Heart left ventricle (tissue), 16 donors: ENCODE results near the gene IMMP2L. TPM values are rescaled to one million over a fixed set of nuclear protein-coding genes. Genes with fewer than 3 reads are reported as not detected.

Experiments
- ATAC-seq, 4 donors: fragments of 200-7000 bp; cut with Tn5 transposase; one replicate each; pipeline ENCODE4 v1.9.1; 2020 to 2022; ENCODE audit warnings: moderate library complexity in 4 of 4, mild to moderate bottlenecking in 3 of 4, moderate number of reproducible peaks in 1 of 4
- DNase-seq, 5 donors: peaks; one replicate each; pipeline ENCODE4 v3.0.0-alpha.2; 2020
- H3K27ac ChIP-seq, 12 donors: fragments of 200-600 bp; sonication (generic) in 4 of 12; one replicate each; pipeline versions ENCODE4 v1.5.0 to v1.8.0; 2016 to 2022; ENCODE audit warnings: mild to moderate bottlenecking in 2 of 12
- H3K27me3 ChIP-seq, 9 donors: fragments of 200-600 bp; sonication (generic) in 2 of 9; one replicate each; pipeline versions ENCODE4 v1.5.1 to v1.8.0; 2016 to 2022; ENCODE audit warnings: mild to moderate bottlenecking in 3 of 9
- H3K36me3 ChIP-seq, 9 donors: fragments of 200-600 bp; sonication (generic) in 2 of 9; one replicate each; pipeline versions ENCODE4 v1.5.0 to v1.8.0; 2018 to 2022; ENCODE audit warnings: mild to moderate bottlenecking in 2 of 9
- H3K4me1 ChIP-seq, 12 donors: fragments of 200-600 bp; sonication (generic) in 4 of 12; one replicate each; pipeline versions ENCODE4 v1.5.0 to v1.8.0; 2016 to 2022; ENCODE audit warnings: mild to moderate bottlenecking in 3 of 12
- H3K4me3 ChIP-seq, 12 donors: fragments of 200-600 bp; sonication (generic) in 4 of 12; one replicate each; pipeline versions ENCODE4 v1.5.0 to v1.8.0; 2017 to 2022; ENCODE audit warnings: mild to moderate bottlenecking in 9 of 12, moderate library complexity in 4 of 12
- H3K9me3 ChIP-seq, 12 donors: fragments of 200-600 bp; sonication (generic) in 4 of 12; one replicate each; pipeline versions ENCODE4 v1.5.0 to v1.8.0; 2016 to 2022; ENCODE audit warnings: mild to moderate bottlenecking in 1 of 12
- POLR2A ChIP-seq, 2 donors: fragments of 450-650 bp; IDR thresholded peaks; one replicate each; pipeline ENCODE4 v1.6.1; 2017; ENCODE audit warnings: antibody characterized with exemption in 2 of 2, mild to moderate bottlenecking in 2 of 2, moderate library complexity in 2 of 2
- WGBS, 4 donors: extraction: QIAGEN DNeasy Blood & Tissue Kit in 2 of 4; methylation state at CpG; one replicate each; pipeline versions ENCODE4 v1.1.5 to v1.1.7; 2013 to 2018; 5-methylcytosine and 5-hydroxymethylcytosine counted together
- intact Hi-C, 10 donors: fragments of 100-400 bp; cut with DNase I; formaldehyde crosslinking; loops; one replicate each; pipeline versions ENCODE4 v1.11.1 to v1.14.2; 2022
- polyA plus RNA-seq, 2 donors: library from polyadenylated mRNA; stranded (reverse); fragments of 200-250 nt; gene quantifications; one replicate each; pipeline ENCODE4 v1.2.3, GENCODE V29; 2013
- total RNA-seq, 9 donors: library from RNA; depleted of rRNA in 2 of 9; stranded (reverse); fragments of >200 nt in 2 of 9; fragmentation: NEBNext Ultra II Directional in 3 of 9; extraction: Animal tissue kit (Norgen Biotek cat#: 25700) in 3 of 9; gene quantifications; one replicate each; pipeline versions ENCODE4 v1.1.0 to v1.2.4, GENCODE V29; 2016 to 2023
- TF ChIP-seq, protein P1 (sequence below), 12 donors: fragments of 200-600 bp; sonication (generic) in 4 of 12; IDR thresholded peaks; one replicate each; pipeline versions ENCODE4 v1.5.0 to v1.8.0; 2018 to 2022; ENCODE audit warnings: antibody characterized with exemption in 12 of 12, mild to moderate bottlenecking in 5 of 12
- donor health status: ischemic (EF 13 %, LVEDD 7.1; RV severe dilation, severe dysfunction).
- donor health status: healthy with polysubstance abuse.
- donor health status: DM: no; HTN: yes; CAD: no.
- donor health status: DM: no; HTN: no; CAD: no.
- donor health status: ischemic (EF 25% LVEDD 6.9; RV normal size, moderate dysfunction).
- donor health status: ischemic (EF 25% LVEDD 5.7; RV mildly dilated, moderate dysfunction).
- donor health status: healthy.
- donor health status: DM: yes; HTN: yes; CAD: no.
- donor health status: ischemic (EF 35%, LVEDD 5.7; RV mildly dilated, moderate dysfunction).
- donor health status: nonischemic (EF 11% LVEDD 7.7; RV severe dilation, severe dysfunction).
- donor health status: DM: yes; HTN: yes; CAD: no.
- donor health status: PGD.
- donor health status: ischemic (EF 29% LVEDD 5.4; RV normal size, mild dysfunction).
- donor health status: nonischemic (EF 23%, LVEDD 6.1; RV moderate dilation, normal function).

Gene IMMP2L
- total and polyA plus RNA-seq, 11 donors = 5.1 to 17.2 (median 15.9) TPM

DNA sequence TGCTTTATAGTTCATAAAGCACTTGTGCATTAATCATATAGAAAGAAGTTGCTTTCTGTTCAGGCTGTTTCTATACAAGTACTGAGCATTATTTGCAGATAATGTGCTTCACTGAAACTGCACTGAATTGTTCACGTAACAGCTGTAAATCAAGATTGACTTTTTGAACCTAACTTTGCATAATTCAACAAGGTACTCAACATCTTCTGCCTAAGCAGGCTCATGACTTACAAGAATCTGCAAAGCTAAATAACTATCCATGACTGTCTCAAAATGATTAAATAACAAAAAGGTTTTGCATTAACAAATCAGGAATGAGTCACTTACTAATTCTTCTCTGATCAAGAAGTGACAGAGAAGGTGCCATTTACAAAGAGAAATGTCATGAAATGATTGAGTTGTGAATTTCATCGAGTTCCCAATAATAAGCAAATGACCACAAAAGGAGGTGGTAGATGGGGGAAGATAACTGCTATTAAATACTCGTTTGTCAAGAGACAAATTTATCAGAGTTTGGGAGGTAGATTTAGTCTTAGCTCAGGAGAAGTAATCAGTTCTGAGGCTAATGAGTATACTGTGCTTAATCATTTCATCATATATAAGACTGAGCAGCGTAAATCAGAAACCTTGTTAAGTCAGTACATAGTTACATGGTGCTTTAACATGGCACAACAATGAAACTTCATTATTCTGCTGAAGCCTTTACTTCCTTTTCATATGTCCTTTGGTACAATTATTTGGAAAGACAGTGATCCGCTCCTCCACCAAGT, 632.6 kb downstream of the IMMP2L start:
- no peaks in the 10 kb centered on the region for H3K9me3 ChIP-seq
- ATAC-seq = no peak
- no peaks in the 10 kb centered on the region for H3K27me3 ChIP-seq
- TF ChIP-seq, protein P1, sequence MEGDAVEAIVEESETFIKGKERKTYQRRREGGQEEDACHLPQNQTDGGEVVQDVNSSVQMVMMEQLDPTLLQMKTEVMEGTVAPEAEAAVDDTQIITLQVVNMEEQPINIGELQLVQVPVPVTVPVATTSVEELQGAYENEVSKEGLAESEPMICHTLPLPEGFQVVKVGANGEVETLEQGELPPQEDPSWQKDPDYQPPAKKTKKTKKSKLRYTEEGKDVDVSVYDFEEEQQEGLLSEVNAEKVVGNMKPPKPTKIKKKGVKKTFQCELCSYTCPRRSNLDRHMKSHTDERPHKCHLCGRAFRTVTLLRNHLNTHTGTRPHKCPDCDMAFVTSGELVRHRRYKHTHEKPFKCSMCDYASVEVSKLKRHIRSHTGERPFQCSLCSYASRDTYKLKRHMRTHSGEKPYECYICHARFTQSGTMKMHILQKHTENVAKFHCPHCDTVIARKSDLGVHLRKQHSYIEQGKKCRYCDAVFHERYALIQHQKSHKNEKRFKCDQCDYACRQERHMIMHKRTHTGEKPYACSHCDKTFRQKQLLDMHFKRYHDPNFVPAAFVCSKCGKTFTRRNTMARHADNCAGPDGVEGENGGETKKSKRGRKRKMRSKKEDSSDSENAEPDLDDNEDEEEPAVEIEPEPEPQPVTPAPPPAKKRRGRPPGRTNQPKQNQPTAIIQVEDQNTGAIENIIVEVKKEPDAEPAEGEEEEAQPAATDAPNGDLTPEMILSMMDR (IDR thresholded peaks at IDR 0.05) = no peak
- TF ChIP-seq POLR2A (IDR thresholded peaks at IDR 0.05) = no peak
- no peak overlapping the region for H3K27ac ChIP-seq
- no peaks in the 10 kb centered on the region for H3K36me3 ChIP-seq
- intact Hi-C loops = loop anchor here in 1 of 10 donors (10.0 kb wide), 1 partner anchor 65 kb away; no protein-coding TSS in a partner anchor
- 82 to 89% (median 87%) methylated on average over 5 of the region's 5 CpGs for WGBS, 4 donors
- H3K4me3 ChIP-seq = no peak overlapping the region
- H3K4me1 ChIP-seq = no peaks in the 10 kb centered on the region
- no peak for DNase-seq

DNA sequence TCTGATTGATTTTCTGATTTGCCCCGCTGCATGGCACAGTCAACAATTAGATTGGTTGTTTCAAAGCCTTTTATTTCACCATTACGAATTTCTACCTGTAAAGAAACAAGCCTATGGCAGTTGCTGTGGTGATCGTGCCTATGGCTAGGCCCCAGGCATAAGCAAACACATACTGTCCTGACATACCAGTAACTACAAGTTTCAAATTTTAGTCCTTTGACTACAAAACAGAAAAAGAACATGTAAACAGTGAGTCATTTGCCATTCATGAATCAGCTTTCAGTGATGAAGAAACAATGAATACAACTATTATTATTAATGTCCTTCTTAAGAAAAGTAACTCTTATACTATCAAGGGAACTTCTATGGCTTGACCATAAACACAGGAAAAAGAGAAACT, 639.4 kb downstream of the IMMP2L start:
- no peak for ATAC-seq
- Histone ChIP-seq H3K9me3 (no peaks in the 10 kb centered on the region), H3K36me3 (no peaks in the 10 kb centered on the region)

DNA sequence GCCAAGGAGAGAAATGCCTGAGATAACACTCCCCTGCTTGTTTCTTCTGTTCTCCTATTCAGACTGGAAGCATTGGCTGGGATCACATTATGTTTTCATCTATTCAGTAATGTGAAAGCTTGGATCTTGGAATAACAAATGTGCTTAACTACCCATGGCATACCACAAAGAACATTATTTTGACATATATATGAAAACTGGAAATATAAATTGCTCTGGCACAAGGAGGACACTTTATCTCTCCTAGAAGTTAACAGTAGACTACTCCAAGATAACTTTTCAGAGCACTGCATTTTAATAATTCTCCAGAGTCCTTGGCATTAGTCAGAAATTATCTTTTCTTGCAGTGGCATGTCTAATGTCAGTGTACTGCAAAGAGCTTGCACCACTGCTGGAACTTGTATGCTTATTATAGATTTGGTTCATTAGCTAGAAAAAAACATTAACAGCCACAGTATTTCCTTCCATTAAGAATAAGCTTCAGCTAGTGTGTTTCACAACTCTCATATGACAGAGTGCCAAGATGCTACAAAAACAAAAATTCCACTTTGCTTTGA, 640.6 kb downstream of the IMMP2L start:
- no peak for DNase-seq
- no peaks in the 10 kb centered on the region for H3K27me3 ChIP-seq
- TF ChIP-seq POLR2A (IDR thresholded peaks at IDR 0.05) = no peak
- TF ChIP-seq, protein P1 (IDR thresholded peaks at IDR 0.05) = no peak
- no peak overlapping the region for H3K27ac ChIP-seq
- H3K9me3 ChIP-seq = no peaks in the 10 kb centered on the region
- intact Hi-C loops = loop anchor here in 1 of 10 donors (10.0 kb wide), 1 partner anchor 57 kb away; no protein-coding TSS in a partner anchor
- no peaks in the 10 kb centered on the region for H3K36me3 ChIP-seq
- peaks cover 0 to 15% (median 3%) of the 10 kb centered on the region in 12 donors for H3K4me1 ChIP-seq
- no peak overlapping the region for H3K4me3 ChIP-seq
- no peak for ATAC-seq

More for the DNA sequence above, 639.4 kb downstream of the IMMP2L start:
- H3K27me3 ChIP-seq = no peaks in the 10 kb centered on the region
- WGBS, 4 donors = 88 to 96% (median 92%) methylated on average over 3 of the region's 3 CpGs
- intact Hi-C loops = loop anchor here in 1 of 10 donors (10.0 kb wide), 1 partner anchor 58 kb away; no protein-coding TSS in a partner anchor
- peaks cover 0 to 15% (median 3%) of the 10 kb centered on the region in 12 donors for H3K4me1 ChIP-seq
- no peak for TF ChIP-seq POLR2A (IDR thresholded peaks at IDR 0.05)
- TF ChIP-seq, protein P1 (IDR thresholded peaks at IDR 0.05) = no peak
- no peak for DNase-seq
- H3K4me3 ChIP-seq = no peak overlapping the region
- H3K27ac ChIP-seq = no peak overlapping the region

DNA sequence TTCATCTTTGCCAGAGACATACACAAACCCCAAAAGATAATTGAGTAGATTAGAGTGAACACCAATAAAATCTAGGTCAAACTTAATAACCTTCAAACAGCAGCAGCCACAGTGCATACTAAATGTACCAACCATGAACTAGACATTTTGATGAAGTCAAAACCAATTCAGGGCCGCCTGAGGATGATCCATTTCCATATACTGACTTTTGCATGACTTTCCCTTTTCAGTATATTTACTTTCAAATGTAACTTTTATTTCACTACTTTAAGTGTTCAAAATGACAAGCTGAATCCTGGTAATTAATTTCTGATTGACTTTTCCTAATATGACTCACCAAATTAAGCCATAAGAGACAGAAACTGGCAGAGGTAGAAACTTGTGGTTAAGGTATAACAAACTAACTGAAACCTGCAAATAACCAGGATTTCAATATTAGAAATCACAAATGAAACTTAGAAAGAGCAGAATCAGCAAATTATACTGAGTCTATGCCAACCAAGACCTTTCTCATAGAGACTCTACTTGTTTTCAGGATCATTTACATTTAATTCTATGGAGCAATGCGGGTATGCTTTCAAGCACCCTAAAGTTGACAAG, 643.2 kb downstream of the IMMP2L start:
- DNase-seq (no peak), ATAC-seq (no peak)
- WGBS, 4 donors = 49 to 99% (median 85%) methylated on average over 2 of the region's 2 CpGs
- H3K4me1 ChIP-seq = peaks cover 0 to 15% (median 3%) of the 10 kb centered on the region in 12 donors
- no peaks in the 10 kb centered on the region for H3K36me3 ChIP-seq
- no peak overlapping the region for H3K4me3 ChIP-seq
- no peak overlapping the region for H3K27ac ChIP-seq
- TF ChIP-seq POLR2A (IDR thresholded peaks at IDR 0.05) = no peak
- TF ChIP-seq, protein P1 (IDR thresholded peaks at IDR 0.05) = no peak
- no peaks in the 10 kb centered on the region for H3K27me3 ChIP-seq
- intact Hi-C loops = no loop called here
- H3K9me3 ChIP-seq = no peaks in the 10 kb centered on the region
